ENCODE data around the gene LIPC. TPM values are rescaled to one million over a fixed set of nuclear protein-coding genes. Genes with fewer than 3 reads are reported as not detected.

LIPC gene
- total and polyA plus RNA-seq, 2 of the 4 experiments (the other 2 are of a cell fraction) = 0.07 TPM; not detected in 1

GRCh38 chr15:58590926-58591325, 159.1 kb downstream of the LIPC start:
- no peak overlapping the region for H2AFZ ChIP-seq (replicated peaks; ENCODE audit: low read length, poor library complexity)
- H3K4me2 ChIP-seq (ENCODE audit: low read depth, low read length) = no peak overlapping the region
- H2BK15ac ChIP-seq (ENCODE audit: low read depth, low read length) = peak overlapping the region; percentile 34; the same call in 1 of the 3 replicates
- H3K23ac ChIP-seq (ENCODE audit: low read depth, low read length) = no peak overlapping the region
- H3K4ac ChIP-seq (ENCODE audit: low read depth, low read length) = no peak overlapping the region
- WGBS, 2 experiments (ENCODE audit: extremely low coverage in 2 of 2, insufficient read length in 1 of 2) = no CpG with 5 or more reads among the region's 1 CpG
- no peak overlapping the region for H3K27ac ChIP-seq (ENCODE audit: insufficient read depth, low read length)
- 0 out of 2 replicates have a peak overlapping the region, but pooled peaks have one; percentile 12 for H3K18ac ChIP-seq (ENCODE audit: low read depth, low read length)
- H2BK120ac ChIP-seq (ENCODE audit: low read depth, low read length) = no peak overlapping the region
- H3K9me3 ChIP-seq (ENCODE audit: control insufficient read depth, insufficient read depth, low read length) = no peaks in the 10 kb centered on the region
- ChIA-PET POLR2A (ENCODE audit: unreplicated experiment) (no interaction called here), CTCF (interaction anchor here (0.6 to 0.8 kb wide), 2 partner anchors 73 to 321 kb away, joined by 3 to 4 read pairs; no protein-coding TSS in a partner anchor)
- no peaks in the 10 kb centered on the region for H3K27me3 ChIP-seq (ENCODE audit: control insufficient read depth, insufficient read depth, low read length)
- no peak overlapping the region for H2AK9ac ChIP-seq (replicated peaks; ENCODE audit: low read depth, low read length, poor library complexity)
- H2BK5ac ChIP-seq (ENCODE audit: low read depth, low read length, poor library complexity, severe bottlenecking) = no peak overlapping the region
- no peaks in the 10 kb centered on the region; the same call in 1 of the 2 replicates for H3K9me1 ChIP-seq (ENCODE audit: insufficient read depth, low read length)
- no peak overlapping the region for H3K56ac ChIP-seq (ENCODE audit: extremely low read depth, insufficient read depth, low read length)
- H4K91ac ChIP-seq (ENCODE audit: insufficient read depth, low read depth, low read length) = peak overlapping the region; percentile 6; the same call in 1 of the 2 replicates
- H2BK20ac ChIP-seq (ENCODE audit: low read depth, low read length) = no peak overlapping the region
- no peak overlapping the region for H2AK5ac ChIP-seq (ENCODE audit: low read depth, low read length)
- no peak overlapping the region for H4K8ac ChIP-seq (ENCODE audit: low read depth in 2 of 2, low read length in 2 of 2)
- no TSS peak for BruUV-seq (replicated peaks)
- H3K79me1 ChIP-seq (ENCODE audit: low read depth in 1 of 2, low read length in 2 of 2) = no peaks in the 10 kb centered on the region; a peak in 1 of 4 replicates
- intact Hi-C loops (cut with micrococcal nuclease) = no loop called here
- dilution Hi-C loops (cut with HindIII; ENCODE audit: low sequenced_read_pairs, unreplicated experiment) = no loop called here
- H4K20me1 ChIP-seq (ENCODE audit: insufficient read depth, low read length) = no peaks in the 10 kb centered on the region
- peaks cover 5% of the 10 kb centered on the region; the same call in 1 of the 2 replicates for H3K4me1 ChIP-seq (ENCODE audit: control insufficient read depth, insufficient read depth, low read length)
- no peak overlapping the region; the same call in 1 of the 2 replicates for H3K14ac ChIP-seq (replicated peaks; ENCODE audit: low read depth, low read length)
- H4K5ac ChIP-seq (ENCODE audit: low read depth, low read length) = no peak overlapping the region
- H3K36me3 ChIP-seq (ENCODE audit: control insufficient read depth, insufficient read depth, low read length) = no peaks in the 10 kb centered on the region
- no peak for ATAC-seq (ENCODE audit: low read depth)
- TF ChIP-seq MXI1 (IDR thresholded peaks at IDR 0.05; ENCODE audit: borderline replicate concordance, low read depth, low read length) = no peak
- in situ Hi-C loops (cut with MboI; ENCODE audit: low sequenced_read_pairs) = no loop called here
- no peak overlapping the region for H3K9ac ChIP-seq (ENCODE audit: low read depth, low read length)
- DNase-seq = no peak
- no peak overlapping the region for H3K4me3 ChIP-seq (ENCODE audit: insufficient read depth, low read depth, low read length)

Measured in IMR-90 (cell line).